HepG2 (cell line): Measurements from ENCODE around the gene TUFM. TPM values are rescaled to one million over a fixed set of nuclear protein-coding genes. Genes with fewer than 3 reads are reported as not detected.

Experiments used
- BHLHE40 ChIP-seq: IDR thresholded peaks from 2 replicates; pipeline ENCODE4 v1.6.1; 2011; ENCODE audit warnings: low read length, improper control_type of control experiment
- ELF4 ChIP-seq: sonication (generic); formaldehyde crosslinking; IDR thresholded peaks from 2 replicates; pipeline ENCODE4 v1.5.0; 2020; ENCODE audit warnings: missing genetic modification reagents, mild to moderate bottlenecking, moderate library complexity, borderline replicate concordance
- ELK4 ChIP-seq: sonication (generic); formaldehyde crosslinking; IDR thresholded peaks from 2 replicates; pipeline ENCODE4 v1.9.0; 2021; ENCODE audit warnings: missing genetic modification reagents, borderline replicate concordance
- EP300 ChIP-seq, 3 experiments: sonication (generic) in 1 of 3; formaldehyde crosslinking in 1 of 3; IDR thresholded peaks; 2 replicates each; pipeline versions ENCODE4 v1.5.1 to v1.6.1; 2011 to 2020; ENCODE audit warnings: low read depth in 2 of 3, low read length in 2 of 3, borderline replicate concordance in 1 of 3, improper control_type of control experiment in 1 of 3, mild to moderate bottlenecking in 1 of 3, missing genetic modification reagents in 1 of 3, moderate library complexity in 1 of 3
- FOXA1 ChIP-seq, 2 experiments: fragments of 450-650 bp in 1 of 2; sonication (generic) in 1 of 2; formaldehyde crosslinking in 1 of 2; IDR thresholded peaks; 2 replicates each; pipeline versions ENCODE4 v1.4.0 to v1.6.1; 2016 to 2020; ENCODE audit warnings: missing genetic modification reagents in 1 of 2
- JUN ChIP-seq: sonication (generic); formaldehyde crosslinking; IDR thresholded peaks from 2 replicates; pipeline ENCODE4 v1.4.0; 2020; ENCODE audit warnings: mild to moderate bottlenecking, missing genetic modification reagents
- KLF13 ChIP-seq: sonication (generic); formaldehyde crosslinking; IDR thresholded peaks from 2 replicates; pipeline ENCODE4 v1.4.0; 2020; ENCODE audit warnings: mild to moderate bottlenecking, missing genetic modification reagents
- MATR3 ChIP-seq: sonication (generic); formaldehyde crosslinking; IDR thresholded peaks from 2 replicates; pipeline ENCODE4 v1.4.0; 2020; ENCODE audit warnings: missing genetic modification reagents
- NFRKB ChIP-seq: fragments of 450-650 bp; IDR thresholded peaks from 2 replicates; pipeline ENCODE4 v1.6.1; 2017
- NR2F2 ChIP-seq: IDR thresholded peaks from 2 replicates; pipeline ENCODE4 v1.6.1; 2012; ENCODE audit warnings: low read depth, inconsistent platforms, borderline replicate concordance
- PRPF4 ChIP-seq: fragments of 200-400 bp; formaldehyde crosslinking; IDR thresholded peaks from 2 replicates; pipeline ENCODE4 v1.6.1; 2016; ENCODE audit warnings: low read length, low read depth; ENCODE audit not compliant: poor library complexity, severe bottlenecking
- RARG ChIP-seq: sonication (generic); formaldehyde crosslinking; IDR thresholded peaks from 2 replicates; pipeline ENCODE4 v1.4.0; 2020; ENCODE audit warnings: low read depth, mild to moderate bottlenecking, missing genetic modification reagents
- RCOR2 ChIP-seq: IDR thresholded peaks from 2 replicates; pipeline ENCODE4 v1.6.1; 2016; ENCODE audit warnings: missing biosample characterization, missing genetic modification reagents
- SALL1 ChIP-seq: sonication (generic); formaldehyde crosslinking; IDR thresholded peaks from 2 replicates; pipeline ENCODE4 v1.8.0; 2022; ENCODE audit warnings: mild to moderate bottlenecking, missing genetic modification reagents
- UBTF ChIP-seq: sonication (generic); formaldehyde crosslinking; IDR thresholded peaks from 2 replicates; pipeline ENCODE4 v1.4.0; 2020; ENCODE audit warnings: mild to moderate bottlenecking, missing genetic modification reagents
- ZBTB10 ChIP-seq: sonication (generic); formaldehyde crosslinking; IDR thresholded peaks from 2 replicates; pipeline ENCODE4 v1.4.0; 2020; ENCODE audit warnings: missing genetic modification reagents, borderline replicate concordance
- ZNF235 ChIP-seq: sonication (generic); formaldehyde crosslinking; IDR thresholded peaks from 2 replicates; pipeline ENCODE4 v1.8.1; 2023; ENCODE audit warnings: mild to moderate bottlenecking, missing genetic modification reagents, borderline replicate concordance
- ZNF674 ChIP-seq: sonication (generic); formaldehyde crosslinking; IDR thresholded peaks from 2 replicates; pipeline ENCODE4 v1.5.0; 2020; ENCODE audit warnings: low read depth, mild to moderate bottlenecking, missing genetic modification reagents
- ZNF720 ChIP-seq: sonication (generic); formaldehyde crosslinking; IDR thresholded peaks from 2 replicates; pipeline ENCODE4 v1.4.0; 2020; ENCODE audit warnings: missing genetic modification reagents
- polyA plus RNA-seq, 8 experiments: library from polyadenylated mRNA; depleted of rRNA in 3 of 8; stranded (reverse) in 7 of 8; unstranded in 1 of 8; fragments of >200 nt; fragmentation: Illumina TruSeq in 4 of 8; extraction: Trizol in 4 of 8; gene quantifications; 2 replicates each; pipeline versions ENCODE4 v1.2.1 to v1.2.3, GENCODE V29; 2011 to 2016; ENCODE audit warnings: low read depth in 4 of 8, missing spikeins in 1 of 8, mixed read lengths in 1 of 8; ENCODE audit not compliant: insufficient read depth in 1 of 8
- total RNA-seq, 5 experiments: library from RNA; depleted of rRNA; stranded (reverse); fragments of >200 nt; fragmentation: Illumina TruSeq; extraction: Trizol; gene quantifications; 2 replicates each; pipeline ENCODE4 v1.2.3, GENCODE V29; 2016; ENCODE audit warnings: low read depth in 1 of 5
- TF ChIP-seq, protein P1 (sequence below): sonication (generic); formaldehyde crosslinking; IDR thresholded peaks from 2 replicates; pipeline ENCODE4 v1.4.0; 2020; ENCODE audit warnings: missing genetic modification reagents, mild to moderate bottlenecking, borderline replicate concordance
- TF ChIP-seq, protein P2 (sequence below): sonication (generic); formaldehyde crosslinking; IDR thresholded peaks from 2 replicates; pipeline ENCODE4 v1.4.0; 2020; ENCODE audit warnings: missing genetic modification reagents

Gene TUFM
- total and polyA plus RNA-seq, 2 of the 13 experiments (the other 11 are each of a cell fraction or from before 2014, with no cell fraction given), result 206 to 298 TPM

DNA sequence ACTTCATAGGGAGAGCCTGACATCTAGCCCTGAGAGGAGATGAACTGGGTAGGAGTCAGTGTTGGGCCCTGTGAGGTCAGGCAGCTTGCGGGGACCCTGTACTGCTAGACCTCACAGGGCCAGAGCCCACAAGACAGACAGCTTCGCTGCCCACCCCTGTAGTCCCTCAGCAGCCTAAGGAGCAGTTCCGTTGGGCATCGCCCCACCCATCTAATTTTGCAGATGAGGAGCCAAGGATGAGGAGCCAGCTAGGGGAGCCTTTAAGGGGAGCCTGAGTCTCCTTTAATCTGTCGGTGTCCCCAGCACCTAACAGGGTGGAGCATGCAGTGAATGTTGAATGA lies 755 bp upstream of the TUFM start (continued):
- TF ChIP-seq, protein P1, sequence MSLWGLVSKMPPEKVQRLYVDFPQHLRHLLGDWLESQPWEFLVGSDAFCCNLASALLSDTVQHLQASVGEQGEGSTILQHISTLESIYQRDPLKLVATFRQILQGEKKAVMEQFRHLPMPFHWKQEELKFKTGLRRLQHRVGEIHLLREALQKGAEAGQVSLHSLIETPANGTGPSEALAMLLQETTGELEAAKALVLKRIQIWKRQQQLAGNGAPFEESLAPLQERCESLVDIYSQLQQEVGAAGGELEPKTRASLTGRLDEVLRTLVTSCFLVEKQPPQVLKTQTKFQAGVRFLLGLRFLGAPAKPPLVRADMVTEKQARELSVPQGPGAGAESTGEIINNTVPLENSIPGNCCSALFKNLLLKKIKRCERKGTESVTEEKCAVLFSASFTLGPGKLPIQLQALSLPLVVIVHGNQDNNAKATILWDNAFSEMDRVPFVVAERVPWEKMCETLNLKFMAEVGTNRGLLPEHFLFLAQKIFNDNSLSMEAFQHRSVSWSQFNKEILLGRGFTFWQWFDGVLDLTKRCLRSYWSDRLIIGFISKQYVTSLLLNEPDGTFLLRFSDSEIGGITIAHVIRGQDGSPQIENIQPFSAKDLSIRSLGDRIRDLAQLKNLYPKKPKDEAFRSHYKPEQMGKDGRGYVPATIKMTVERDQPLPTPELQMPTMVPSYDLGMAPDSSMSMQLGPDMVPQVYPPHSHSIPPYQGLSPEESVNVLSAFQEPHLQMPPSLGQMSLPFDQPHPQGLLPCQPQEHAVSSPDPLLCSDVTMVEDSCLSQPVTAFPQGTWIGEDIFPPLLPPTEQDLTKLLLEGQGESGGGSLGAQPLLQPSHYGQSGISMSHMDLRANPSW (CRISPR knock-in tag), result no peak
- TF ChIP-seq SALL1 (CRISPR knock-in tag) (no peak), FOXA1 (IDR thresholded peaks at IDR 0.05) (no peak), FOXA1 (CRISPR knock-in tag; IDR thresholded peaks at IDR 0.05) (no peak), BHLHE40 (no peak), ZNF674 (no peak), ZNF720 (CRISPR knock-in tag) (no peak), UBTF (CRISPR knock-in tag) (no peak), RARG (no peak), RCOR2 (CRISPR knock-in tag) (0 out of 2 replicates have a peak, but pooled peaks have one; percentile 2), NFRKB (no peak), ELK4 (CRISPR knock-in tag) (no peak), JUN (no peak), NR2F2 (no peak), ELF4 (CRISPR knock-in tag) (no peak), PRPF4 (no peak), MATR3 (no peak), ZBTB10 (CRISPR knock-in tag) (no peak), EP300 (IDR thresholded peaks at IDR 0.05; ENCODE audit: low read depth in 2 of 2, low read length in 2 of 2) (no peak), EP300 (CRISPR knock-in tag; IDR thresholded peaks at IDR 0.05; ENCODE audit: borderline replicate concordance) (no peak), ZNF235 (CRISPR knock-in tag) (no peak), KLF13 (CRISPR knock-in tag) (no peak)
- TF ChIP-seq, protein P2, sequence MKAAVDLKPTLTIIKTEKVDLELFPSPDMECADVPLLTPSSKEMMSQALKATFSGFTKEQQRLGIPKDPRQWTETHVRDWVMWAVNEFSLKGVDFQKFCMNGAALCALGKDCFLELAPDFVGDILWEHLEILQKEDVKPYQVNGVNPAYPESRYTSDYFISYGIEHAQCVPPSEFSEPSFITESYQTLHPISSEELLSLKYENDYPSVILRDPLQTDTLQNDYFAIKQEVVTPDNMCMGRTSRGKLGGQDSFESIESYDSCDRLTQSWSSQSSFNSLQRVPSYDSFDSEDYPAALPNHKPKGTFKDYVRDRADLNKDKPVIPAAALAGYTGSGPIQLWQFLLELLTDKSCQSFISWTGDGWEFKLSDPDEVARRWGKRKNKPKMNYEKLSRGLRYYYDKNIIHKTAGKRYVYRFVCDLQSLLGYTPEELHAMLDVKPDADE (CRISPR knock-in tag), result no peak
